CD4-positive, alpha-beta T cell treated with Interleukin-1 beta for 1 hour (primary cell): ENCODE measurements around the gene INTS3.

Source experiments
- DNase-seq, 2 donors: peaks; one replicate each; pipeline ENCODE4 v3.0.0-alpha.2; 2020 to 2022

INTS3 gene

GRCh38 chr1:153799016-153799415 lies 71.2 kb downstream of the INTS3 start:
- no peak for DNase-seq

DNA sequence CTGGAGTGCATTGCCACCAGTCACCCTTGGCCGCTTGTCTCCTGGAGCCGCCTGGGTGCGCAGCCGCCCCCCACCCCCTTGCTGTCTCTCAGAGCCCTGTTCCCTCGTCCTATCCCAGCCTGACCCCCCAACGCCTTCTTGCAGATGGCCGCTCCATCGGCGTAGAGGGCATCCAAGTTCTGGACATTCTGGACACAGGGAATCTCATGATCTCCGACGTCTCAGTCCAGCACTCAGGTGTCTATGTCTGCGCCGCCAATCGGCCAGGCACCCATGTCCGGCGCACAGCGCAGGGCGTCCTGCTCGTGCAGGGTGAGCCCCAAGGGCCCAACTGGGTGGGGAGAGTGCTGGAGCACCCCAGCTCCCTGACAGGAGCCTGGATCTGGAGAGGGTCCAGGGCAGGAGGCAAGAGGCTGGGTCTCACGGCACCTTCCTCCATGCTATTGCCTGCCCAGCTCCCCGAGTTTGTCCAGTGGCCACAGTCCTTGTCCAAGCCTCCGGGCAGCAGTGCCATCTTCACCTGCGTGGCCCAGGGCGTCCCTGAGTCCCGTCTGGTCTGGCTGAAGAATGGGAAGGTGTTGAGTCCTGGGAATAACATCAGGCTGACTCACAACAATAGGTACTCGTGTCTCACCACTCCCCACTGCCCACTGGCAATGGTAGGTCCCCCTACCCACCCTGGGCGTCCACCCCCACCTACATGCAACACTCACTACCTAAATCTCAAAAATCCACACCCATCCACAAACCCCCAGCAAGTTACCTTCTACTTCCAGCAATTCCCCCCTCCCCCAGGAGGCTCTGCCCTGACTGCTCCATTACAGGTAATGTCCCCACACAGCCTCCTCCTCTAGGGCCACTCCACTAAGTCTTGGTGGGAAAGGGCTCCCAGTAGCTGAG lies 72.0 kb downstream of the INTS3 start:
- no peak for DNase-seq

DNA sequence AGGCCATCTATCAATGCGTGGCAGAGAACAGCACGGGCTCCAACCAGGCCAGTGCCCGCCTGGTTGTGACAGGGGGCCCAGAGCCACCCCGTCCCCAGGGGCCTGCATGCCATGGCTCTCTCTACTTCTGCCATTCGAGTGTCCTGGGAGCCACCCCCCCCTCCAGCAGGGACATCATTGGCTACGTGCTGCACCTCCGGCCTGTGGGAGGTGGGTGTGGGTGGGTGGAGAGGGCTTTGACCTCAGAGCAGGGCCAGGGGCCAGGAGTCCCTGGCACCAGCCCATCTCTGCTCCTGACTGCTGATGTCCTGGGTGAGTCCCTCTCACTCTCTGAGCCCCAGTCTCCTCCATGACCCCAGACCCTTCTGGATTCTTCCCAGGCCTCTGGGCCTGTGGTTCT lies 72.7 kb downstream of the INTS3 start:
- no peak for DNase-seq

DNA sequence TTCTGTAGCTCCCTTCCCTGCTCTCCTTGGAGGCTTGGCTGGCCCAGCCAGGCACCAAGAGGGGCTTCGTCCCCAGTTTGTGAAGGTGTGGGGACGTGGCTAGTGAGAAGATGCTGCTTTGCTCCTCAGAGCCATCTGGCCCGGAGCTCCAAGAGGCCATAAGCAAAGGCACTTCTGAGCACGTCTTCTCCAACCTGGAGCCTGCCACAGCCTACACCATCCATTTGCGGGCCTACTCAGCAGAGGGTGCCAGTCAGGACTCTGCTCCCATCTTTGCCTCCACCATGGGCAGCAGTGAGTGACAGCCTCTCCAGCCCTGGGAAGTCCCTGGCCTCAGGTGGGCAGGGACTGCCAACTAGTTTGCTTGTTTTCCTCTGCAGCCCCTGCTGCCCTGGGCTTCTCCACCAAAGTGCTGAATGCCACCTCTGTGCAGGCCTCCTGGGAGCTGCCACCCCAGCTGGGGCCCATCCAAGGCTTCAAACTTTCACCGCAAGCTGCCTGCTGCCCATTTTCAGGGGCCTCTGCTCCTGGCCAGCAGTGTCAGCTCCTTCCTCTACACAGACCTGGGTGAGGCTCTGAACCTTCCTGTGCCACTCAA lies 73.3 kb downstream of the INTS3 start:
- DNase-seq, result no peak

GRCh38 chr1:153801786-153802697 lies 74.2 kb downstream of the INTS3 start:
- DNase-seq, result no peak

GRCh38 chr1:153803470-153804056 lies 75.7 kb downstream of the INTS3 start:
- no peak for DNase-seq

DNA sequence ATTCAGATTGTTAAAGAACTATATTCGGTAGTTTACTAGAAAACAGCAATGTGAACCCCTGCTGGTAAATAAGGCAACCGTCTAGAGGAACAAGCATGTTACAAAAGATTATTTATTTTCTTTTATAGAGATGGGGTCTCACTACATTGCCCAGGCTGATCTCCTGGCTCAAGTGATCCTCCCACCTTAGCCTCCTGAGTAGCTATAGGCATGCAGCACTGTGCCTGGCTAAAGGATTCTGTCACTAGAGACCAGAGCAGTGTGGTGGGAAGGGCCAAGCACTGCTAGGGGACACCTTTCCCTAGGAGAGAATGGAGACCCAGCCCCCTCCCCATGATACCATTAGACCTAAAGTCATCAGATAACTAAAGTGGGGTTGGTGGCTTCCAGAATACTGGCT lies 76.3 kb downstream of the INTS3 start:
- DNase-seq, result no peak

- DNase-seq, result peak; percentile 84 to 87
Measured at GRCh38 chr1:153805042-153805745, 77.3 kb downstream of the INTS3 start.

DNA sequence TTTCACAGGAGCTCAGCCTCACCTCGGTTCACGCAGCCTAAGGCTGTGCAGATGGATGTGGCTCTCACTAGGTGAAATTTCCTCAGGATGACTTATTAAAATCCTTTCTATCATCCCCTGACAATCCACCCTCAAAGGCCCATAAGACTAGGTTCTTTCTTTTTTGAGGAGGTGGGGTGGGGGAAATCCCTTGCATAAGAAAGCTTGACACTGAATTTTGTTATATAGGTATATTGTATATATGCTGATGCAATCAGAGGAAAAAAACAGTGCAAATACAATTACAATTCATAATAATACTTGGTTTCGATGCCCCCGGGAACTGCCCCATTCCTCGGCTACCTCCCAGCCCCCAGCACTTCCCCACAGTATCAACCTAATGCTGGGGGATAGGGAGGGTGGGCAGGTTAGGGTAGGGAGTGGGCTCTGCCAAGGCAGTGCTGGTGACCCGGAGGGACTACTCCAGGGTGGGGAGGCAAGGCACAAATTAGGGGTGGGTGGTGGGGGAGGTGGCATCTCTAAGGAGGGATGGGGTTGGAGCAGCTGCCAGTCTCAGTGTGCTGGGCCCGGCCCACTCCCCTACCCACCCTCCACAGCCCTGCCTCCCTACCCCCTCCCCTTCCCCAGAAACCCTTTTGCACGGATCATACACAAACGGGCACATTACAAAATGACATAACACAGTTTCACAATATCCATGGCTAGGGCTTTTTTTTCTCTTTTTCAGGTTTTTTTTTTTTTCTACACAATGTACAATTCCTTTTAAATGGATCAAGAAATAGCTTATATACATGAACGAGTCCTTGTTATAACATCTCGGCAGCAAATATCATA lies 78.3 kb downstream of the INTS3 start:
- DNase-seq, result no peak

GRCh38 chr1:153816283-153816889 lies 88.5 kb downstream of the INTS3 start:
- no peak for DNase-seq

DNA sequence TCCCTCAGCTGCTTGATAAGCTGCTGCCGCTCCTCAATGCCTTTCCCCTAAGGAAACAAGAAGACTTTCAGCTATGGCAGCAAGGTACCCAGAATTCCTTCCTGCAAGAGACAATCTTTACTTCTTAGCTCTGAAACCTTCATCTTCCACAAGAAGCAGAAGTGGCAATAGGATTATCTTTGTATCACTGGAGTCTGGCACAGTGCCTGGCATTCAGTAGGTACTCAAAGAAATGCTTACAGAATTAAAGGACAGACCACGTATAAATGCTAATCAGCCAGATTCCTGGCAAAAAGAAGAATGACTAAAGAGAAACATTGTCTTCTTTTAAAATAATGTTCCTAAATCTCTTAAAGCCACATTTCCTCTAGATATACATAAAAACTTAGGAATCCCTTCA lies 91.0 kb downstream of the INTS3 start:
- no peak for DNase-seq
